ENCODE data around the gene LCE3A. TPM values are rescaled to one million over a fixed set of nuclear protein-coding genes. Genes with fewer than 3 reads are reported as not detected.

LCE3A gene
- total RNA-seq, 1 donor from 2014 or later: not detected

- no peak overlapping the region for H3K4me3 Mint-ChIP-seq (ENCODE audit: unreplicated experiment)
- H3K4me1 Mint-ChIP-seq (ENCODE audit: low read depth, unreplicated experiment): no peaks in the 10 kb centered on the region
- no peaks in the 10 kb centered on the region for H3K36me3 Mint-ChIP-seq (ENCODE audit: unreplicated experiment)
- no peak for DNase-seq
- H3K27ac Mint-ChIP-seq (ENCODE audit: unreplicated experiment): no peak overlapping the region
- no peak for TF ChIP-seq CTCF (IDR thresholded peaks at IDR 0.05; ENCODE audit: partially characterized antibody, unreplicated experiment)
- peaks cover 3% of the 10 kb centered on the region for H3K27me3 Mint-ChIP-seq (ENCODE audit: unreplicated experiment)
- peaks cover 2% of the 10 kb centered on the region for H3K9me3 Mint-ChIP-seq (ENCODE audit: unreplicated experiment)
These were observed 34.8 kb upstream of the LCE3A start for GRCh38 chr1:152657677-152658076.

- TF ChIP-seq CTCF (IDR thresholded peaks at IDR 0.05; ENCODE audit: partially characterized antibody, unreplicated experiment): no peak
- Mint-ChIP-seq H3K27me3 (ENCODE audit: unreplicated experiment) (peaks cover 3% of the 10 kb centered on the region), H3K4me3 (ENCODE audit: unreplicated experiment) (no peak overlapping the region), H3K27ac (ENCODE audit: unreplicated experiment) (no peak overlapping the region), H3K9me3 (ENCODE audit: unreplicated experiment) (peaks cover 2% of the 10 kb centered on the region), H3K36me3 (ENCODE audit: unreplicated experiment) (no peaks in the 10 kb centered on the region), H3K4me1 (ENCODE audit: low read depth, unreplicated experiment) (no peaks in the 10 kb centered on the region)
- no peak for DNase-seq
These were observed 33.6 kb upstream of the LCE3A start for GRCh38 chr1:152656459-152656858.

GRCh38 chr1:152654110-152654509 lies 31.2 kb upstream of the LCE3A start:
- H3K9me3 Mint-ChIP-seq (ENCODE audit: unreplicated experiment): peaks cover 2% of the 10 kb centered on the region
- peak; percentile 74 for DNase-seq
- no peak overlapping the region for H3K27ac Mint-ChIP-seq (ENCODE audit: unreplicated experiment)
- H3K27me3 Mint-ChIP-seq (ENCODE audit: unreplicated experiment): peaks cover under 1% of the 10 kb centered on the region
- no peak overlapping the region for H3K4me3 Mint-ChIP-seq (ENCODE audit: unreplicated experiment)
- no peaks in the 10 kb centered on the region for H3K4me1 Mint-ChIP-seq (ENCODE audit: low read depth, unreplicated experiment)
- H3K36me3 Mint-ChIP-seq (ENCODE audit: unreplicated experiment): no peaks in the 10 kb centered on the region
- TF ChIP-seq CTCF (IDR thresholded peaks at IDR 0.05; ENCODE audit: partially characterized antibody, unreplicated experiment): peak; percentile 86

GRCh38 chr1:152646656-152647055 lies 23.8 kb upstream of the LCE3A start:
- no peak for DNase-seq
- no peaks in the 10 kb centered on the region for H3K9me3 Mint-ChIP-seq (ENCODE audit: unreplicated experiment)
- no peaks in the 10 kb centered on the region for H3K27me3 Mint-ChIP-seq (ENCODE audit: unreplicated experiment)
- TF ChIP-seq CTCF (IDR thresholded peaks at IDR 0.05; ENCODE audit: partially characterized antibody, unreplicated experiment): no peak
- no peaks in the 10 kb centered on the region for H3K36me3 Mint-ChIP-seq (ENCODE audit: unreplicated experiment)
- H3K27ac Mint-ChIP-seq (ENCODE audit: unreplicated experiment): no peak overlapping the region
- H3K4me3 Mint-ChIP-seq (ENCODE audit: unreplicated experiment): no peak overlapping the region
- no peaks in the 10 kb centered on the region for H3K4me1 Mint-ChIP-seq (ENCODE audit: low read depth, unreplicated experiment)

GRCh38 chr1:152645146-152645545 lies 22.2 kb upstream of the LCE3A start:
- Mint-ChIP-seq H3K27me3 (ENCODE audit: unreplicated experiment) (no peaks in the 10 kb centered on the region), H3K36me3 (ENCODE audit: unreplicated experiment) (no peaks in the 10 kb centered on the region), H3K9me3 (ENCODE audit: unreplicated experiment) (no peaks in the 10 kb centered on the region), H3K27ac (ENCODE audit: unreplicated experiment) (no peak overlapping the region), H3K4me1 (ENCODE audit: low read depth, unreplicated experiment) (no peaks in the 10 kb centered on the region), H3K4me3 (ENCODE audit: unreplicated experiment) (no peak overlapping the region)
- TF ChIP-seq CTCF (IDR thresholded peaks at IDR 0.05; ENCODE audit: partially characterized antibody, unreplicated experiment): no peak
- DNase-seq: no peak
